ENCODE results near the gene DPF3. TPM values are rescaled to one million over a fixed set of nuclear protein-coding genes. Genes with fewer than 3 reads are reported as not detected.

Gene DPF3
- total RNA-seq, 1 experiment from 2014 or later: 0.79 TPM

DNA sequence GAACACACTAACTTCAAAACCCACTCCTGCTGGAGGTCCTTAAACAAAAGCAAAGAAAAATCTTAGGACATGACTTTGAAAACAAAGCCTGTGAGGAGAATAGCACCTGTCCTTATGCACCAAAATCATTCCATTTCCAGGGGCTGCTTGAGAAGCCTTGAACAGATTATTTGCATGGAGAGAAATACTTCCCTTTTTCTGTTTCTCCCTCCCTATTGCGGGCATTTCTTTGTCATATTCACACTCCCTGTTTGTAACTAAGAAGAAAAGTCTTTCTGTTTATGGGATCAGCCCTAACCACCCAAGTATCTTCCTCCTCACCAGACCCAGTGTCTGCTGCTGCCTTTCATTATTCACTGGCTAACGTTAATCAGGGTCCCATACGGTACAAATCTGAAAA, 218.8 kb downstream of the DPF3 start:
- peaks cover 3% of the 10 kb centered on the region; the same call in 1 of the 2 replicates for H3K27me3 ChIP-seq
- H3K4me1 ChIP-seq: no peaks in the 10 kb centered on the region
- H3K4me3 ChIP-seq: no peak overlapping the region
- no peak for DNase-seq
- no peaks in the 10 kb centered on the region for H3K36me3 ChIP-seq
- no peak overlapping the region for H3K27ac ChIP-seq
- no peaks in the 10 kb centered on the region for H3K9me3 ChIP-seq (replicated peaks)

DNA sequence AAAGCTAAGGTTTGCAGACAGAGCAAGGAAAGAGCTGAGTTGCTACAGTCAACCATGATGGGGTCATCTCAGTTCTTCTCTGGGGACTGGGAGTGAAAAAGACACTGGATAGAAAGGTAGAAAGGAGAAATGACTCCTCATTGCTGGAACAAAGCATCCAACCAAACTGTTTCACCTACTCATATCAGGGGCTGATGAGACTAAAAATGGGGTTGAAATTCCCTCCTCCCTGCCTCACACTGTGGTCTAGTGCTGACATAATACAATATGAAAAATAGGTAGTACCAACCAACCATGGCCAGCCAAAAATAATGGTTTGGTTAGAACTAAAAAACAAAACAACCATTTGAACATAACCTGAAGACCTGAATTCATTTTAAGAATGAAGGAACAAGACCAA, 220.7 kb downstream of the DPF3 start:
- Histone ChIP-seq H3K4me1 (no peaks in the 10 kb centered on the region), H3K27ac (no peak overlapping the region), H3K4me3 (no peak overlapping the region), H3K36me3 (no peaks in the 10 kb centered on the region), H3K9me3 (replicated peaks) (no peaks in the 10 kb centered on the region), H3K27me3 (no peaks in the 10 kb centered on the region)
- DNase-seq: no peak

DNA sequence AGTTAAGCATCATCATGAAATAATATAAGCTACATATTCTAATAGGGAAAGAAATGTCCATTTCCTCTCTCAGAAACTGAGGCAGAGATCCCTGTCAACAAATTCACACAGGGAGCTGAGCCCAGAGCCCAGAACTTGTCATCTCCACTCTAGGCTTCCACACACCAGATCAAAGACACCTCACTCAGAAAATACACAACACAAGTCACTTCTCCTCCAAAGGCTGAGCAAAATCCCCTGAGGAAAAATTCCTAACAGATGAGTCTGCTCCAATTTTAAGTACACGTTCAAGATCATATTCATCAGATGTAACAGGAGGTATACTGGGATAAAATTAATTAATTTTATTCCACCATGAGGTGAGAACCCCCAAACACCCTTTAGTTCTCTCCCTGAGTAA, 227.3 kb downstream of the DPF3 start:
- Histone ChIP-seq H3K36me3 (no peaks in the 10 kb centered on the region), H3K27me3 (no peaks in the 10 kb centered on the region), H3K9me3 (replicated peaks) (no peaks in the 10 kb centered on the region), H3K4me1 (no peaks in the 10 kb centered on the region), H3K27ac (no peak overlapping the region), H3K4me3 (no peak overlapping the region)
- DNase-seq: no peak

DNA sequence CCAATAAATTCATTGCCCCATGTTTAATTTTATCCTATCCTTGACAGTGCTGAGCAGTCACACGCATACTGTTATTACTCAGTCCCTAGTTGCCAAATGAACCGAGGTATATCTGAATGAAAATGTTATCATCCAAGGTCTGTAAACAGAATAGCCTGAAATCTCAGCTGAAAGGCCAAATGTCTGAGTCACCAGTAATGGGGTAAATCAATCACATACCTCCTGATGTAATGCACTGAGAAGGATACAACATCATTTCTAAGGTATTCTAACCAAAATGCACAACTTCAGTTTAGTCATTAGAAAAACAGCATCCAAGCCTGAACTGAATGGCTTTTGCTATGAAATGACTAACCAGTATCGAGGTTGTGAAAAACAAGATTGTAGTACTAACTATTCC, 228.6 kb downstream of the DPF3 start:
- H3K27ac ChIP-seq: no peak overlapping the region
- DNase-seq: no peak
- no peaks in the 10 kb centered on the region for H3K27me3 ChIP-seq
- H3K4me1 ChIP-seq: no peaks in the 10 kb centered on the region
- no peaks in the 10 kb centered on the region for H3K36me3 ChIP-seq
- no peaks in the 10 kb centered on the region for H3K9me3 ChIP-seq (replicated peaks)
- H3K4me3 ChIP-seq: no peak overlapping the region

DNA sequence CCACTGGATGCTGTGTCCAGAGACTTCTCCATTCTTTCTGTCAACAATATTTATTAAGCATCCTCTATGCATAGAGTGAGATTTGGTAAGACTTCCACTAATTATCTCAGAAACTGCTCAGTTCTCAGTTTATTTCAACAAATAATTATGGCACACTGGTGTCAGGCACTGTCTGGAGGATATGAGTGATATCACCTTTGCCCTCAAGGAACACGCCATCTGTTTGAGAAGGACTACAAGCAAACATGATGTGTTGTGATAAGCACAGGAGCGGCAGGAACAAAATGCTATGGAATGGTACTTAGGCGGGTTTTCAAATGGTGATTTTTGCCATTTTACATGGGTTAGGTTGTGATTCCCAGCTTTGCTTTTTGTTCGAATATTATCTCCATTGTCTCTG, 229.2 kb downstream of the DPF3 start:
- Histone ChIP-seq H3K4me3 (no peak overlapping the region), H3K27ac (no peak overlapping the region), H3K27me3 (no peaks in the 10 kb centered on the region), H3K4me1 (no peaks in the 10 kb centered on the region), H3K36me3 (no peaks in the 10 kb centered on the region), H3K9me3 (replicated peaks) (no peaks in the 10 kb centered on the region)
- no peak for DNase-seq

- Histone ChIP-seq H3K4me3 (no peak overlapping the region), H3K36me3 (no peaks in the 10 kb centered on the region), H3K27ac (no peak overlapping the region), H3K4me1 (no peaks in the 10 kb centered on the region), H3K27me3 (no peaks in the 10 kb centered on the region), H3K9me3 (replicated peaks) (no peaks in the 10 kb centered on the region)
- no peak for DNase-seq
Measured at GRCh38 chr14:72663956-72664650, 229.8 kb downstream of the DPF3 start.

DNA sequence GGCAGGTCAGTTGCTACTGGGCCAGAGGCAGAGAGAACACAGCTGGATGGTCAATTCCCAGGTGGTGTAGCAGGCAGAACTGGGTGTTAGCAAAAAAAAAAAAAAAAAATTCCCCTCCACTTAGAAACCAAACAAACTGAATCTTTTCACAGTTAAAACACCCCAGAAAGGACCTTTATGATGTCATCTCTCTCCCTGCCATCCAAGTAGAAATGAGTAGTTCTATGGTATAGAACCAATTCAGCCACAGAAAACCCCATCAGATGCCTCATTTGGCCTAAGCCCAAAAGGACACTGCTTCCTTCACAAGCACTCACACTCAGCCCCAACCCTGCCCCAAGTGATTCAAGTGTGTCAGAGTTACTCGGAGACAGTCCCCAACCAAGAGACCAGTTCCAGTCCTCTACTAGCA, 230.8 kb downstream of the DPF3 start:
- Histone ChIP-seq H3K4me3 (no peak overlapping the region), H3K27ac (no peak overlapping the region), H3K9me3 (replicated peaks) (no peaks in the 10 kb centered on the region), H3K4me1 (peaks cover 1% of the 10 kb centered on the region; the same call in 1 of the 2 replicates), H3K27me3 (no peaks in the 10 kb centered on the region), H3K36me3 (no peaks in the 10 kb centered on the region)
- no peak for DNase-seq

DNA sequence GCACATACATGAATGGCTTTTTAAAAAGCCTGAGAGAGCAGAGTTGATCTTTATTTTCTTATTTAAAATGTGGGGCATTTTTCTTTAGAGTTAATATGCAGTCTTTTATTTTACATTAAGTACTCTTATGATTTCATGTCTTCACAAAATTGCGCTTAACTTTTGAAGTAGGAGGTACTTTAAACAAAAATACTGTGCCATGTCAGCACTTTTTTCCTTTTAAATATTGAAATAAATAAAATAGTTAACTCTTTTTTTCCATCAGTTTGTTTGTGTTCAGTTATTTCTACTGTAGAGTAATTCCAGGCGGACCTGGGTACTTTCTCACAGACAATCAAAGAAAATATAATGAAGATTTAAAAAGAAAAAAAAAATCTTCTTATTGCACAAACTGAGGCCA, 231.7 kb downstream of the DPF3 start:
- H3K27me3 ChIP-seq: no peaks in the 10 kb centered on the region
- no peak for DNase-seq
- H3K9me3 ChIP-seq (replicated peaks): no peaks in the 10 kb centered on the region
- H3K36me3 ChIP-seq: no peaks in the 10 kb centered on the region
- H3K4me3 ChIP-seq: no peak overlapping the region
- peaks cover 10% of the 10 kb centered on the region for H3K4me1 ChIP-seq
- no peak overlapping the region for H3K27ac ChIP-seq

- no peaks in the 10 kb centered on the region for H3K9me3 ChIP-seq (replicated peaks)
- DNase-seq: peak; percentile 23 to 54
- no peaks in the 10 kb centered on the region for H3K27me3 ChIP-seq
- peak overlapping the region; percentile 40 for H3K27ac ChIP-seq
- no peaks in the 10 kb centered on the region for H3K36me3 ChIP-seq
- peaks cover 12% of the 10 kb centered on the region for H3K4me1 ChIP-seq
- H3K4me3 ChIP-seq: no peak overlapping the region
Measured at GRCh38 chr14:72657214-72657921, 236.5 kb downstream of the DPF3 start.

DNA sequence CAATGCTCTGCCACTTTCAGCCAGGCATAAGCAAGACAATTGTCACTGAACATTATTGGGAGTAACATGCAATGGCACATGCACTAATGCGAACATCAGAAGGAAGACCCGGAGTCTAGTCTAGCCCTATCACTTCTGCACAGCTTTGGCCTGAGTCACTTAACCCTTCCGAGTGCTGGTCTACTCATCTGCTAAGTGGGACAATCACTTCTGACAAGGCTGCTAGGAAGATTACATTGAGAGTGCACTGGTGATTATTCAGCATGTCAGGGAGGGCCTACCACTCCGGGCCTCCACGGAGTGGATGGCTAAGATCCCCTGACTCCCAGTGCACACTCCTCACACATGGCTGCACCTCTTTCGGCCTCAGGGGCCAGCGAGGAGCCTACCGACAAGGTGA, 240.9 kb downstream of the DPF3 start:
- no peaks in the 10 kb centered on the region for H3K36me3 ChIP-seq
- no peak overlapping the region for H3K4me3 ChIP-seq
- no peaks in the 10 kb centered on the region for H3K27me3 ChIP-seq
- H3K4me1 ChIP-seq: peaks cover 14% of the 10 kb centered on the region
- H3K9me3 ChIP-seq (replicated peaks): no peaks in the 10 kb centered on the region
- H3K27ac ChIP-seq: no peak overlapping the region
- no peak for DNase-seq

DNA sequence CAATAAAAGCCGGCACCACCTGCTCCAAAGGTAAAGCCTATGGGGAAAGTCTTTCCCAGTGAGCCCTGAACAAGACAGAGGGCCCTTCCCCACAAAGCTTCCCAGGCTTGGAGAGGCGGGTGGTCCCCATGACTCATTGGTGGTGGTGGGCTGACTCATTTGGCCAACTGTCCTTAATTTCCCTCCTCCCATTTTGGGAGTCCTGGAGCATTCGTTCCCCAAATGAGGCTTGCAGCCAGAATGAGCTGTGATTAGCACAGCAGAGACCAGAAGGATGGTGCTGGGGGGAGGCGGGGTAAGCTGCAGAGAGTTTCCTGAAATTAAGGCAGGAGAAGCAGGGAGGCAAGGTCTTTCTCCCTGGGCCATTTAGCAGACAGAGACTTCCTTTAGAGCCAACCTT, 241.7 kb downstream of the DPF3 start:
- Histone ChIP-seq H3K36me3 (no peaks in the 10 kb centered on the region), H3K9me3 (replicated peaks) (no peaks in the 10 kb centered on the region), H3K27ac (no peak overlapping the region), H3K4me1 (peaks cover 6% of the 10 kb centered on the region), H3K4me3 (no peak overlapping the region), H3K27me3 (no peaks in the 10 kb centered on the region)
- DNase-seq: peak in 1 of 2 experiments; percentile 1

GRCh38 chr14:72651714-72652113, 242.2 kb downstream of the DPF3 start:
- no peak for DNase-seq
- H3K27ac ChIP-seq: no peak overlapping the region
- peaks cover 4% of the 10 kb centered on the region; the same call in 1 of the 2 replicates for H3K4me1 ChIP-seq
- H3K4me3 ChIP-seq: no peak overlapping the region
- no peaks in the 10 kb centered on the region for H3K9me3 ChIP-seq (replicated peaks)
- no peaks in the 10 kb centered on the region for H3K27me3 ChIP-seq
- no peaks in the 10 kb centered on the region for H3K36me3 ChIP-seq

- DNase-seq: peak; percentile 10 to 16
- H3K36me3 ChIP-seq: no peaks in the 10 kb centered on the region
- H3K27me3 ChIP-seq: no peaks in the 10 kb centered on the region
- peaks cover 4% of the 10 kb centered on the region; the same call in 1 of the 2 replicates for H3K4me1 ChIP-seq
- H3K27ac ChIP-seq: no peak overlapping the region
- no peak overlapping the region for H3K4me3 ChIP-seq
- no peaks in the 10 kb centered on the region for H3K9me3 ChIP-seq (replicated peaks)
Measured at GRCh38 chr14:72651081-72651480, 242.8 kb downstream of the DPF3 start.

GRCh38 chr14:72649603-72650227, 244.2 kb downstream of the DPF3 start:
- H3K27me3 ChIP-seq: no peaks in the 10 kb centered on the region
- no peaks in the 10 kb centered on the region for H3K9me3 ChIP-seq (replicated peaks)
- no peak overlapping the region for H3K27ac ChIP-seq
- no peak overlapping the region for H3K4me3 ChIP-seq
- H3K36me3 ChIP-seq: no peaks in the 10 kb centered on the region
- no peak for DNase-seq
- H3K4me1 ChIP-seq: peaks cover 4% of the 10 kb centered on the region; the same call in 1 of the 2 replicates

DNA sequence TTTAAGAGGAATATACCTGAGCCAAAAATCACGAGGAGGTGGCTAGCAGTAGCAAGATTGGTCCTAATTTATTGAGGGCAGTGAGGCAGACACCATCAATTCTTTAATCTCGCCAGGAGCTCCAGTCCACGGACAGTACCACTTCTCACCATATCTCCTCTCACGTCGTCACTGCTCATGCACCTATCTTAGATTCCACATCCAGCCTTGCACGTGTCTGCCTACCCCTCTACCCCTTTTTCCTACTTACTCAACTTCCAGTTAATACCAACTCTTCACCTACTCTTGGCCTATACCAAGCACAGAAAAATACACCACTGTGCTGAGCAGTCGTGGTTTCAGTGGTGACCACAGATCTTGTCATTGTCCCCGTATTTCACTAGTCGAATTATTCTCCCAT, 246.1 kb downstream of the DPF3 start:
- Histone ChIP-seq H3K9me3 (replicated peaks) (no peaks in the 10 kb centered on the region), H3K4me3 (no peak overlapping the region), H3K36me3 (no peaks in the 10 kb centered on the region), H3K4me1 (peaks cover 4% of the 10 kb centered on the region; the same call in 1 of the 2 replicates), H3K27me3 (no peaks in the 10 kb centered on the region), H3K27ac (no peak overlapping the region)
- no peak for DNase-seq

All from SJCRH30 (cell line).